Fibroblast of skin of right quadriceps (primary cell): ENCODE results near the gene TUBB.
"Not testable (repeated sequence)": the region's sequence is repeated elsewhere in the genome, so short reads cannot be mapped to it uniquely, and the experiment has no call there.

Source experiments
- DNase-seq: peaks from one replicate; pipeline ENCODE4 v3.0.0-alpha.2; 2013

TUBB gene

GRCh38 chr6:30763155-30763617, 43.0 kb downstream of the TUBB start:
- no peak for DNase-seq

- peak; percentile 66 for DNase-seq
Measured at GRCh38 chr6:30763618-30764489, 43.7 kb downstream of the TUBB start.

- DNase-seq = not testable (repeated sequence)
Measured at GRCh38 chr6:30764490-30765043, 44.4 kb downstream of the TUBB start.

GRCh38 chr6:30765495-30765894, 45.3 kb downstream of the TUBB start:
- not testable (repeated sequence) for DNase-seq

GRCh38 chr6:30766461-30767157, 46.5 kb downstream of the TUBB start:
- no peak for DNase-seq

- DNase-seq = no peak
Measured at GRCh38 chr6:30767158-30767943, 47.2 kb downstream of the TUBB start.

GRCh38 chr6:30767944-30768301, 47.8 kb downstream of the TUBB start:
- no peak for DNase-seq

GRCh38 chr6:30768634-30769087, 48.5 kb downstream of the TUBB start:
- no peak for DNase-seq

- peak; percentile 97 for DNase-seq
Measured at GRCh38 chr6:30769088-30769852, 49.1 kb downstream of the TUBB start.

- DNase-seq = peak; percentile 54
Measured at GRCh38 chr6:30769853-30770524, 49.8 kb downstream of the TUBB start.

GRCh38 chr6:30770592-30770991, 50.4 kb downstream of the TUBB start:
- DNase-seq = no peak

GRCh38 chr6:30774701-30775100, 54.5 kb downstream of the TUBB start:
- DNase-seq = no peak
